RCC 7860 (cell line): ENCODE results near the gene RORB.
"Not testable (repeated sequence)": the region's sequence is repeated elsewhere in the genome, so short reads cannot be mapped to it uniquely, and the experiment has no call there.

Experiments
- DNase-seq: peaks from one replicate; pipeline ENCODE4 v3.0.0-alpha.2; 2015; ENCODE audit warnings: low spot score
- FAIRE-seq: peaks from 2 replicates; lab custom pipeline; 2012; peaks lifted over from hg19 to GRCh38; lab: Jason Lieb, UNC

Gene RORB

DNA sequence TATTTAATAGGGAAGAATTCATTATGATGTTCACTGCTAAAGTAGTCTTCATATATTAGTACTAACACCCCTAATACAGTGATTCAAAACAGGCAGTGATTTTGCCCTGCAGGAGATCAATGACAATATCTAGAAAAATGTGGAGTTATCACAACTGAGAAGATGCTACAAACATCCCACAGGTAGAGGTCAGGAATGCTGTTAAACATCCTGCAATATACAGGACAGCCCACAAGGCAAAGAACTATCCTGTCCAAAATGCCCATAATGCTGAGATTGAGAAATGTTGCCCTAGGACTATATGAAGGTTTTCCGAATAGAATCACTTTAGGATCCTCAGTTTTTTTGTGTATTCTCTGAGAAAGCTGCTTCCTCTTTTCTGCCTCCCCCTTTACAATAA is 15.3 kb downstream of the RORB start:
- no peak for FAIRE-seq
- no peak for DNase-seq

GRCh38 chr9:74513221-74513620 is 16.1 kb downstream of the RORB start:
- FAIRE-seq = no peak
- DNase-seq = no peak

- no peak for FAIRE-seq
- no peak for DNase-seq
Measured at GRCh38 chr9:74517188-74517587, 20.1 kb downstream of the RORB start.

DNA sequence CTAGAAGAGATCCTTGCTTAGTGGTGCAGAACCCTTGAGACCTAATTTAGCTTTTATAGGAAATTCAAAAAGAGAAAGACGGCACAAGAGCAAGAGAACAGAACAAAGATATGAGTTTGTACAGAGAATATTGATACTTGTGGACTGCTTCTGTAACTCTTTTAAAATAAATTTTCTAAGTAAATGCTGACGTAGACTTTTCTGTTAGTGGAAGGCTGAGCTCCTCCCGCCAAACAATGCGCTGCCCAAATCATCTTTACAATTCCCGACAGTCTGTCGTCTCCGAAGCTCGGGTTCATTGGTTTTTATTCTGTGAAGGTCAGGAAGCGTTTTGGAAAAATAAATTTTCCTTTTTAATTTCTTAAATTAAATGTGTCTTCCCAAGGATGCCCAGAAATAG is 22.3 kb downstream of the RORB start:
- no peak for FAIRE-seq

GRCh38 chr9:74521009-74521408 is 23.9 kb downstream of the RORB start:
- DNase-seq = no peak
- FAIRE-seq = no peak

More for the DNA sequence above, 22.3 kb downstream of the RORB start:
- DNase-seq = no peak

- FAIRE-seq (no peak), DNase-seq (no peak)
Measured at GRCh38 chr9:74524289-74524688, 27.2 kb downstream of the RORB start.

GRCh38 chr9:74526215-74526614 is 29.1 kb downstream of the RORB start:
- DNase-seq (no peak), FAIRE-seq (no peak)

GRCh38 chr9:74527718-74528117 is 30.6 kb downstream of the RORB start:
- FAIRE-seq (no peak), DNase-seq (no peak)

DNA sequence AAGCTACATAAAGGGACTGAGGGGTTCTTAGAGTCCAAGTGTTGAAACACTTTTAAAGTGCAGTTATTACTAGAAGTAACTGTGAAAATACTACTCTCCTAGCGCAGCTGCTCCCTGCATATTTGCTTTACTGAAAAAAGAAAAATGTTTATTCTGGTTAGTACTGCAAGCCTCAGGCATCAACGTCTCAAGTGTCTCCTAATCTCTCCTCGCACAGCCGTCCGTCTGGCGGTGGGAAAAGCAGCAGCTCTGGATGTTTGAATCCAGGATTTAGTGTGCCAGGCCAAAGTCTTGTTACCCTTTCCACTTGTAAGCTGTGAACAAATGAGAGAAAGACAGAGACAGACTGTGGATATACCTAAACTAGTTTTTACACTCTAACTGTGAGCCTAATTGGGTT is 31.1 kb downstream of the RORB start:
- DNase-seq (no peak), FAIRE-seq (no peak)

DNA sequence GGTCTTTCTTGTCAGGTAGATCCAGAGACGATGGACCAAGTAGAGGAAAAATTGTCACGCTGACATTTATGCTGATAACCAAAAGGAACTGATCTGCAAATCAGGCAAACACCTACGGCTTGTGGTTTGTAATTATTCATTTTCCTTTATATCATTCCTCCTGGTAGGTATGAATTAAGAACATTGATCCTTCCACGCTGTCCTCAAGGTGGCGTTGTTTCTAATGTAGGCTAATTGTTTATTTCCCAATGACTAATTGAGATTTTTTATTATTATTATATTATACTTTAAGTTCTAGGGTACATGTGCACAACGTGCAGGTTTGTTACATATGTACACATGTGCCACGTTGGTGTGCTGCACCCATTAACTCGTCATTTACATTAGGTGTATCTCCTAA is 33.3 kb downstream of the RORB start:
- not testable (repeated sequence) for FAIRE-seq, DNase-seq

GRCh38 chr9:74533253-74533652 is 36.1 kb downstream of the RORB start:
- no peak for DNase-seq
- FAIRE-seq = no peak

GRCh38 chr9:74534841-74535240 is 37.7 kb downstream of the RORB start:
- FAIRE-seq (no peak), DNase-seq (no peak)

DNA sequence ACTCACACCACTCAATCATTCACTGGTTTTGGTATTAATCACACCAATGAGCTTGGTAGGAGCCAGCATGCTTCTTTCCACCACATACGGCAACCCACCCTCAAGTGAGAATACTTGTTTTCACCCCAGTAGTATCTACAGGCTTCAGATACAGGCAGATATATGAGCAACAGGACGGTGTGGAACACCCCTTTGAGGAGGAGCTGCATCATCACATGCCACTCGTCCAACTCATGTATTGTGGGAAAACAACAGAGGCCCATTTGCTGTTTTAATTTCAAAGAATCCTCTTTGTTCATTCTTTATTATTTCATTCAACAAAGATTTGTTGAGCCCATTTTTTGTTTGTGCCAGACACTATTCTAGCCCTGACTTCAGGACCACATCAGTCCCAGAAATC is 46.0 kb downstream of the RORB start:
- FAIRE-seq (no peak), DNase-seq (no peak)

DNA sequence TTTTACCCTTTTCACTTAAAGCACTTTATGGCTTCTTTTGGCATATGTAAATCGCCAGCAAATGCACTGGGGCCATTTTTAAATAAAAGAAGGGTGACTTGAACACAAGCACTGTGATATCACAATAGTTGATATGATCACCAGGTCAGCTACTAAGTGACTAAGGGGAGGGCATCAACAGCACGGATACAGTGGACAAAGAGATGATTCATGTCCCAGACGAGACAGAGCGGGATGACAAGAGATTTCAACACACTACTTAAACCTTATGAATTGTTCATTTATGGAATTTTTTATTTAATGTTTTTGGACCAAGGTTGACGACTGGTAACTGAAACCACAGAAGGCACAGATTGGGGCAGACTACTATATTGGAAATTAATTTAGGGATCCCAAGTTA is 54.1 kb downstream of the RORB start:
- FAIRE-seq (no peak), DNase-seq (no peak)

- FAIRE-seq (no peak), DNase-seq (no peak)
Measured at GRCh38 chr9:74554751-74555419, 57.8 kb downstream of the RORB start.

DNA sequence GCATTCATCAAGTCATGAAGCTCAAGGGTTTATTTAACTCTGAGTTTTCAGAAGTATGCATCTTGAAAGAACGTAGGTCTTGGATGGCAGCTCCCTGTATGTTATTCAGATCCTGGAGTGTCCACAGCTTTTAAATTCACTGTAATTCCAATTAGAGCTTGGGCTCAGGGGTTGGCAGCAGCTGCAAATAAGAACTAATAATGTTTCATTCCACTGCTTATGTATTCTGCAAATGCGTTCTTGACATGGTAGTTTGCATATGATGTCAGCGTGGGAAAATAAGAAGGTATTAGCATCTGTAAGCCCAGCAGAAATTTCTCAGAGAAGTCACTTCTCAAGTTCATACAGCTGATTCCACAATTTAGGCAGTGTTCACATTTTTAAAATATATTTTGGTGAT is 58.4 kb downstream of the RORB start:
- no peak for FAIRE-seq
- DNase-seq = no peak

DNA sequence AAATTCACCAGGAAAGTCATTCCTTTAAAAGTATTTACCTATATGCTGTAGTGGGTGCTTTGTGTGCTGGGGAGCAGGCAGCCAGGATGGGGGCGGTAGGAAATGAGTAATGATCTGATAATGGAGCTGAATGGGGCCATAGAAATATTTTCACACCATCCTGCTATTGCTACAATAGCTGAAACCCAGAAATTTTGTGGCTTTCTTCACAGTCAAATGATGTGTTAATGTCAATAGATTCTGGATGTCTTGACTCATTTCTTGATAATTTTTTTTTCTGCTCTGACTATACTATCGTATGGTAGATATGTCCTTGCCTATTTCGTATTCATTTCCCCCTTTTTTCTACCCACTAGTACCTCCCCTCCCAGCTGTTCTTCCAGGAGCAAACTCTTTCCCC is 59.5 kb downstream of the RORB start:
- no peak for DNase-seq
- no peak for FAIRE-seq

DNA sequence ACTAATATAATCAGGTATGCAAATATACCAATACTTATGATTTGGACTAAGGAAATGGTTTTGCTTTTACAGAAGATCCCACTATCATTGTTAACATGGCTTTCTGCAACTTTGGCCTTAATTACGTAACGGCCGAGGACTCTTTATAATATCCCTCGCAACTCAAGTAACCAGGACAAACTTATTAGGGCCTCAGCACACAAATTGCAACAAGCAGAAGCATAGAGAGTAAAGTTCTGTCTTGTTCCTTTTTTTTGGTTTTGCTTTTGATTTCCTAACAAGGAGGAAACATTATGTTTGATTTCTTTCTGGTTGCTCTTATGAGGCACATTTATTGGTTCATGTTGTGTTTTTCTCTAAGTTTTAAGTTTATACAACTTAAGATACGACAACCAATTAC is 60.4 kb downstream of the RORB start:
- DNase-seq = no peak

DNA sequence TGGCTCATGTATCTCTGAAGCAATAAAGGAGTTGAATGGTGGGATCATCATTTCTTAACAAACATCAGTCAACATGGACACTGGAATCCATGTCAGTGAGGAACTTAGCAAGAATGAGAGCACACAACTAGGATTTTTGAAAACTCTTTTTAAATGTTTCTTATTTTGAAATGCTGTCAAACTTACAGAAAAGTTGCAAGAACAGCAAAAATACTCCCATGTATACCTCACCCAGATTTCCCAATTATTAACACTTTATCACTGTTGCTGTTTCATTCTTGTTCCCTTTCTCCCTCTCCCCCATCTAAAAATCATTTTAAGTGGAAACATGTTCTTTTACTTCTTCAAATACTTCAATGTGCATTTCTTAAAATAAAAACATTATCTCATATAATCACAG is 65.5 kb downstream of the RORB start:
- DNase-seq = no peak
- no peak for FAIRE-seq

More for the DNA sequence above, 60.4 kb downstream of the RORB start:
- no peak for FAIRE-seq

DNA sequence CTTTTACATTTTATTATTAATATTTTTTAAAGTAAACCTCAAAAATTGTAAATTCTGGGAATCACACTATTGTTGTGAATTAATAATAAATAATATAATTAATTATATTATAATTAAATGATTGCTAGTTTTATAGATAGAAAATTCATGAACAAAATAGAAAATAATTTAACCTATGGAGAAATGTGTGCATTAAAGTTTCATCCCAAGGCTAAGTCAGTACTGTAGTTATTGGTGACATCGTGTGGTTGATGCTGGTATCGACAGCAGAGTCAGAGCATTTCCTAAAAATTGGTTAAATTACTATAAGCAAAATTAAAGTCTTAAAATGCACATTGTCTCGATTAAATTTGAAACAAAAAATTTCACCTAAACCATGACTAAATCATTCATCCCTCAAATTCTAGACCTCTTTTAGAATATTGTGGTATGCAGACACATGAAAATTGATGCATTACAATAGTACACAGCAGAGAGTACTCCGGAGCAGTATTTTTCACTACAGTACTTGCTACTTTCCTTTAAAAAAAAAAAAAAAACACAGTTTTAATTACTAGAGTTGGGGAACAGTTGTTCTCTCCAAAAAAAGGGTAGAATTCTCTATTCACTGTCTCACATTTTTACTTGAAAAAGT is 73.9 kb downstream of the RORB start:
- peak; percentile 39 for DNase-seq
- peak; percentile 88 for FAIRE-seq

- DNase-seq (no peak), FAIRE-seq (no peak)
Measured at GRCh38 chr9:74573640-74574191, 76.6 kb downstream of the RORB start.

- no peak for DNase-seq
Measured at GRCh38 chr9:74576176-74576575, 79.0 kb downstream of the RORB start.

More at GRCh38 chr9:74576176-74576575, 79.0 kb downstream of the RORB start:
- FAIRE-seq = no peak
